ENCODE results near the gene DCDC1.

GRCh38 chr11:31414338-31414737, 44.8 kb upstream of the DCDC1 start:
- TF ChIP-seq, protein P1, sequence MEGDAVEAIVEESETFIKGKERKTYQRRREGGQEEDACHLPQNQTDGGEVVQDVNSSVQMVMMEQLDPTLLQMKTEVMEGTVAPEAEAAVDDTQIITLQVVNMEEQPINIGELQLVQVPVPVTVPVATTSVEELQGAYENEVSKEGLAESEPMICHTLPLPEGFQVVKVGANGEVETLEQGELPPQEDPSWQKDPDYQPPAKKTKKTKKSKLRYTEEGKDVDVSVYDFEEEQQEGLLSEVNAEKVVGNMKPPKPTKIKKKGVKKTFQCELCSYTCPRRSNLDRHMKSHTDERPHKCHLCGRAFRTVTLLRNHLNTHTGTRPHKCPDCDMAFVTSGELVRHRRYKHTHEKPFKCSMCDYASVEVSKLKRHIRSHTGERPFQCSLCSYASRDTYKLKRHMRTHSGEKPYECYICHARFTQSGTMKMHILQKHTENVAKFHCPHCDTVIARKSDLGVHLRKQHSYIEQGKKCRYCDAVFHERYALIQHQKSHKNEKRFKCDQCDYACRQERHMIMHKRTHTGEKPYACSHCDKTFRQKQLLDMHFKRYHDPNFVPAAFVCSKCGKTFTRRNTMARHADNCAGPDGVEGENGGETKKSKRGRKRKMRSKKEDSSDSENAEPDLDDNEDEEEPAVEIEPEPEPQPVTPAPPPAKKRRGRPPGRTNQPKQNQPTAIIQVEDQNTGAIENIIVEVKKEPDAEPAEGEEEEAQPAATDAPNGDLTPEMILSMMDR (IDR thresholded peaks at IDR 0.05): no peak
- no peak for TF ChIP-seq POLR2A (IDR thresholded peaks at IDR 0.05)
